Peyer's patch (tissue), 4 donors: ENCODE measurements around the gene CHN2. TPM values are rescaled to one million over a fixed set of nuclear protein-coding genes. Genes with fewer than 3 reads are reported as not detected.

Experiments used
- DNase-seq, 3 donors: peaks; one replicate each; pipeline ENCODE4 v3.0.0-alpha.2; 2017 to 2019
- H3K27ac ChIP-seq, 4 donors: fragments of 200-600 bp; sonication (generic); one replicate each; pipeline ENCODE4 v1.5.1; 2016 to 2019
- H3K27me3 ChIP-seq, 2 donors: fragments of 200-600 bp; sonication (generic); one replicate each; pipeline ENCODE4 v1.5.1; 2019
- H3K36me3 ChIP-seq, 3 donors: fragments of 200-600 bp; sonication (generic); one replicate each; pipeline ENCODE4 v1.5.1; 2016 to 2019
- H3K4me1 ChIP-seq, 4 donors: fragments of 200-600 bp; sonication (generic); one replicate each; pipeline ENCODE4 v1.5.1; 2016 to 2019
- H3K4me3 ChIP-seq, 4 donors: fragments of 200-600 bp; sonication (generic); 1 replicate in 3 of 4; 2 replicates in 1 of 4; pipeline ENCODE4 v1.5.1; 2016 to 2019; ENCODE audit warnings: mild to moderate bottlenecking in 1 of 4
- H3K9me3 ChIP-seq, 4 donors: fragments of 200-600 bp; sonication (generic); one replicate each; pipeline ENCODE4 v1.5.1; 2016 to 2019; ENCODE audit warnings: mild to moderate bottlenecking in 1 of 4
- CTCF ChIP-seq, 6 experiments: fragments of 450-650 bp in 4 of 6; fragments of 200-600 bp in 2 of 6; sonication (generic) in 1 of 6; IDR thresholded peaks; one replicate each; pipeline ENCODE4 v1.5.1; 2017 to 2019; ENCODE audit warnings: antibody characterized with exemption in 6 of 6, mild to moderate bottlenecking in 3 of 6, moderate library complexity in 1 of 6
- POLR2A ChIP-seq, 2 donors: fragments of 450-650 bp; IDR thresholded peaks; one replicate each; pipeline ENCODE4 v1.5.1; 2017; ENCODE audit warnings: antibody characterized with exemption in 2 of 2, mild to moderate bottlenecking in 2 of 2, moderate library complexity in 2 of 2
- total RNA-seq, 4 donors: library from RNA; depleted of rRNA; stranded (reverse); fragments of >200 nt; gene quantifications; one replicate each; pipeline ENCODE4 v1.1.0, GENCODE V29; 2016

The CHN2 gene
- total RNA-seq, 4 donors from 2014 or later: 29.7 to 159 (median 120) TPM

DNA sequence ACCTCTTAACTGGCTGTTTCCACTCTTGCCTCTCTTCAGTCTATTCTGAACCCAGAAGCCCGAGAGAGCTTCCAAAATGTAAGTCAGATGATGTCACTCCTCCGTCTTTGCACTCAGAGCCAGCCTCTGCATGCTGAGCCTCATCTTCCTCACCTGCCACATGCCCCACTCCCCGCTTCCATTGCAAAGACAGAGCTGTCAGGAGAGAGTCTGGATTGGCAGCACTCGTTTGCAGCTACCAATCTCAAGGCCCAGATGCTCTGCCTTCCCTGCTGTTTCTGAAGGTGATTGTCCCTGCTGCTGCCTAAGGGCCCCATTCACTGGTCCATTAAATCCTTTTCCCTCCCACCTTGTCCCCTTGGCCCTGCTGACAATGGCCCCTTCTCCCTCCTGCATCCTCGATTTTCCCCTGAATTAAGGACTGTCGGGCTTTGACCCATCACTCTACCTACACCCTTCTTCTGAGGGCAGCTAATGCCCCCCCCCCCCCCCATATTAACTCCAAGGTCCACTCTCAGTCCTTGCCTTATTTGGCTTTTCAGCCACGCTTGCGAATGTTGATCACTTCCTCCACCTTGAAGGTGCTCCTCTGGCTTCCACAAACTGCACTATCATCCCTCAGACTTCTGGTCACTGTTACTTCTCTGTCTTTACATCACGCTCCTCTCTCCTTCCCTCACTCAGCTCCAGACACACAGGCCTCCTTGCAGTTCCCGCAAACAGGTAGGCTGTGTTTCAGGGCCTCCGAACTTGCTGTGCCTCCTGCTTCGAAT, 98.5 kb downstream of the CHN2 start:
- Histone ChIP-seq H3K27ac (no peak overlapping the region), H3K4me3 (no peak overlapping the region), H3K36me3 (no peaks in the 10 kb centered on the region), H3K27me3 (no peaks in the 10 kb centered on the region), H3K4me1 (peaks cover 0 to 13% (median 0%) of the 10 kb centered on the region in 4 donors), H3K9me3 (no peaks in the 10 kb centered on the region)
- DNase-seq: no peak
- no peak for TF ChIP-seq POLR2A (IDR thresholded peaks at IDR 0.05)
- TF ChIP-seq CTCF (IDR thresholded peaks at IDR 0.05): no peak

GRCh38 chr7:29296421-29296820, 101.8 kb downstream of the CHN2 start:
- DNase-seq: no peak
- no peaks in the 10 kb centered on the region for H3K27me3 ChIP-seq
- H3K36me3 ChIP-seq: no peaks in the 10 kb centered on the region
- no peaks in the 10 kb centered on the region for H3K9me3 ChIP-seq
- peaks cover 0 to 6% (median 0%) of the 10 kb centered on the region in 4 donors for H3K4me1 ChIP-seq
- no peak for TF ChIP-seq POLR2A (IDR thresholded peaks at IDR 0.05)
- no peak for TF ChIP-seq CTCF (IDR thresholded peaks at IDR 0.05)
- H3K4me3 ChIP-seq: no peak overlapping the region
- H3K27ac ChIP-seq: no peak overlapping the region

- DNase-seq: no peak
- H3K4me1 ChIP-seq: no peaks in the 10 kb centered on the region
- no peak overlapping the region for H3K27ac ChIP-seq
- no peaks in the 10 kb centered on the region for H3K36me3 ChIP-seq
- TF ChIP-seq POLR2A (IDR thresholded peaks at IDR 0.05): no peak
- TF ChIP-seq CTCF (IDR thresholded peaks at IDR 0.05): no peak
- no peaks in the 10 kb centered on the region for H3K9me3 ChIP-seq
- no peaks in the 10 kb centered on the region for H3K27me3 ChIP-seq
- no peak overlapping the region for H3K4me3 ChIP-seq
These were observed 102.8 kb downstream of the CHN2 start for GRCh38 chr7:29297194-29297890.

- Histone ChIP-seq H3K27me3 (no peaks in the 10 kb centered on the region), H3K36me3 (no peaks in the 10 kb centered on the region), H3K4me1 (no peaks in the 10 kb centered on the region), H3K4me3 (no peak overlapping the region), H3K27ac (no peak overlapping the region), H3K9me3 (no peaks in the 10 kb centered on the region)
- DNase-seq: no peak
- TF ChIP-seq POLR2A (IDR thresholded peaks at IDR 0.05) (no peak), CTCF (IDR thresholded peaks at IDR 0.05) (no peak)
These were observed 104.5 kb downstream of the CHN2 start for GRCh38 chr7:29299086-29299485.

DNA sequence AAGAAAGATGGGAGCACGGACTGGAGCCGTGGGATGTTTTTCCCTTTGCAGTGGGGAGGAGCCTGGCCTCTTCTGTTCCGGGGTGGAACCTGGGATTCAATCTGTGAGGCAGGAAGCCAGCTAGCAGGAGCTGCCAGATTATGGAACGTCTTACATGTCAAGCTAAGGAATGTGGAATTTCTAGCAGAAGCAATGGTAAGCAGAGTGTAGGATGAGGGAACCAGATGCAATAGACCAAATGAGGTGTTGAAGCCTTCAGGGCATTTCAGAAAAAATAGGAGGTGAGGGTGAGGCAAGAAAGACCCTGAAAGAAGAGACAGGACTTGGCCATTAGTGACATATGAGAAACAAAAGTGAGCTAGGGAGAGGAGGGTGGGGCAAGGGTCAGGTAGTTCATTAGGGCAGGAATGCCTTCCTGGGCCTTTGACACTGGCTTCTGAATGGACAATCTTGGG, 105.5 kb downstream of the CHN2 start:
- no peak for DNase-seq
- no peak overlapping the region for H3K27ac ChIP-seq
- no peaks in the 10 kb centered on the region for H3K27me3 ChIP-seq
- H3K4me3 ChIP-seq: no peak overlapping the region
- no peak for TF ChIP-seq POLR2A (IDR thresholded peaks at IDR 0.05)
- no peak for TF ChIP-seq CTCF (IDR thresholded peaks at IDR 0.05)
- no peaks in the 10 kb centered on the region for H3K9me3 ChIP-seq
- no peaks in the 10 kb centered on the region for H3K4me1 ChIP-seq
- H3K36me3 ChIP-seq: no peaks in the 10 kb centered on the region
